Progenitor cell of endocrine pancreas (in vitro differentiated cells): Measurements from ENCODE around the gene GTF2H2C. TPM values are rescaled to one million over a fixed set of nuclear protein-coding genes. Genes with fewer than 3 reads are reported as not detected.

Experiments used
- DNase-seq: peaks from one replicate; pipeline ENCODE4 v3.0.0; 2021; ENCODE audit warnings: low spot score; ENCODE audit not compliant: unreplicated experiment
- H3K27ac Mint-ChIP-seq: 2 replicates; pipeline ENCODE4 v1.8.0; 2021; ENCODE audit warnings: mild to moderate bottlenecking, moderate library complexity, mixed read lengths
- H3K27me3 Mint-ChIP-seq: 2 replicates; pipeline ENCODE4 v1.8.0; 2021; ENCODE audit warnings: mixed read lengths
- H3K36me3 Mint-ChIP-seq: 2 replicates; pipeline ENCODE4 v1.8.0; 2022; ENCODE audit warnings: mixed read lengths; ENCODE audit not compliant: insufficient read depth
- H3K4me1 Mint-ChIP-seq: 2 replicates; pipeline ENCODE4 v1.8.0; 2021; ENCODE audit warnings: low read depth, mixed read lengths
- H3K4me3 Mint-ChIP-seq: 2 replicates; pipeline ENCODE4 v1.8.0; 2021; ENCODE audit warnings: low read depth, mild to moderate bottlenecking, moderate library complexity, mixed read lengths
- H3K9me3 Mint-ChIP-seq: 2 replicates; pipeline ENCODE4 v1.8.0; 2021; ENCODE audit warnings: low read depth, mixed read lengths
- total RNA-seq: library from RNA; stranded (reverse); gene quantifications from 2 replicates; pipeline ENCODE4 v1.2.1, GENCODE V29; 2021
- TF ChIP-seq, protein P1 (sequence below): fragments of 200-600 bp; sonication (generic); IDR thresholded peaks from one replicate; pipeline ENCODE4 v1.5.0; 2021; ENCODE audit warnings: antibody characterized with exemption, mild to moderate bottlenecking; ENCODE audit not compliant: unreplicated experiment

Gene GTF2H2C
- total RNA-seq, 1 donor from 2014 or later, result 64.1 TPM

DNA sequence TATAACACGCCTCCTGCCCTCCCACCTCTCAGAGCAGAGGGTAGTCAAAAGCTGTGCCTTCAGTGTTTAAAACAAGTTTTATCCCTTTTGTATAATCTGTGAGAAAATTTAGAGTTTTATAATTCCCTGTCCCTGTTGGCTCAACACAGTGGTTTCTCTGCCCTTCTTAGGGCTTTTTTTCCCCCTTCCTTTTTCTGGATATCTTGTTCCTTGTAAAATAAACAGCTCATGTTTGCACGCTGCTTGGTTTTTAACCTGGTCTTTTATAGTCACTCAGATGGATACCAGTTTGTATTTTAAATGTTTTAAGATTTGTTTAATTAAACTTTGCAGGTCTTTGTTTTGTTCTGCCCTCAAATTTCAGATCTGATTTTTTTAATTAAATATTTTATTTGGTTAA, 40.7 kb upstream of the GTF2H2C start:
- TF ChIP-seq, protein P1, sequence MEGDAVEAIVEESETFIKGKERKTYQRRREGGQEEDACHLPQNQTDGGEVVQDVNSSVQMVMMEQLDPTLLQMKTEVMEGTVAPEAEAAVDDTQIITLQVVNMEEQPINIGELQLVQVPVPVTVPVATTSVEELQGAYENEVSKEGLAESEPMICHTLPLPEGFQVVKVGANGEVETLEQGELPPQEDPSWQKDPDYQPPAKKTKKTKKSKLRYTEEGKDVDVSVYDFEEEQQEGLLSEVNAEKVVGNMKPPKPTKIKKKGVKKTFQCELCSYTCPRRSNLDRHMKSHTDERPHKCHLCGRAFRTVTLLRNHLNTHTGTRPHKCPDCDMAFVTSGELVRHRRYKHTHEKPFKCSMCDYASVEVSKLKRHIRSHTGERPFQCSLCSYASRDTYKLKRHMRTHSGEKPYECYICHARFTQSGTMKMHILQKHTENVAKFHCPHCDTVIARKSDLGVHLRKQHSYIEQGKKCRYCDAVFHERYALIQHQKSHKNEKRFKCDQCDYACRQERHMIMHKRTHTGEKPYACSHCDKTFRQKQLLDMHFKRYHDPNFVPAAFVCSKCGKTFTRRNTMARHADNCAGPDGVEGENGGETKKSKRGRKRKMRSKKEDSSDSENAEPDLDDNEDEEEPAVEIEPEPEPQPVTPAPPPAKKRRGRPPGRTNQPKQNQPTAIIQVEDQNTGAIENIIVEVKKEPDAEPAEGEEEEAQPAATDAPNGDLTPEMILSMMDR, result no peak
- Mint-ChIP-seq H3K27ac (peak overlapping the region; percentile 95), H3K9me3 (no peaks in the 10 kb centered on the region), H3K4me3 (peak overlapping the region; percentile 30), H3K4me1 (peaks cover 39% of the 10 kb centered on the region), H3K36me3 (peaks cover 16% of the 10 kb centered on the region), H3K27me3 (no peaks in the 10 kb centered on the region)
- DNase-seq, result no peak

DNA sequence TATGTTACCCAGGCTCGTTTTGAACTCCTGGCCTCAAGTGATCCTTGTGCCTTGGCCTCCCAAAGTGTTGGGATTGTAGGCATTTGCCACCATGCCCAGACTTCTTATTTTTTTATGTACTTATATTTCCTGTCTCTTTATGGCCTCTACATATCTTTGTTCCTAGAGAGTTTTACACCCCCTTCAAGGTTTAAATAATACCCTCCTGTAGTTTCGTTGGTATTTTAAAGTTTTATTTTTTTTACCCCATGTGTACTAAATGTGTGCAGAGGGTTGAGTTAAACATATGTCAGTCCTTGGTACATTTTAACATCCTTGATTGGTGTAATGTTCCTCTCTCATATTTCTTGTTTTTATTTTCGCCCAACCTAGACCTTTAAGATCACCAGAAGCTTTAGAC, 38.0 kb upstream of the GTF2H2C start:
- Mint-ChIP-seq H3K4me3 (no peak overlapping the region), H3K36me3 (peaks cover 23% of the 10 kb centered on the region), H3K27ac (peak overlapping the region; percentile 38), H3K9me3 (no peaks in the 10 kb centered on the region), H3K4me1 (peaks cover 40% of the 10 kb centered on the region), H3K27me3 (no peaks in the 10 kb centered on the region)
- no peak for DNase-seq
- TF ChIP-seq, protein P1, result no peak

DNA sequence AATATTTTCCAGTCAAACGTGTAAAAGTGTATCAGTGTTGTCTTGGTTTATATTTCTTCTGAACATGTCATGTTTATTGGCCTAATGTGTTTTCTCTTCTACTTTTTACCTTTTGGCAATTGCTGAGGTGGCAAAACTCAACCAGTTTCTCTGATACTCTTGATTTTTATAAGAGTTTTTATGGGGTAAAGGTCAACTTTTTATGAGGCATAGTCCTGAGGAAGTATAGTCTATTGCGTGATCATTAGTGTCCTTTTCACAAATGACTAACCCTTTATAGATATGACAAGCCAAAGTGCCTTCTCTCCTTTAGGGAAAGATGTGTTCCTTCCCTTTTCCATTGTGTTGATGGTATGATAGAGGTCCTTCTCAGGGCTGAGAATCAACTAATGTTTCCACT, 34.5 kb upstream of the GTF2H2C start:
- no peak overlapping the region for H3K4me3 Mint-ChIP-seq
- TF ChIP-seq, protein P1, result no peak
- H3K27ac Mint-ChIP-seq, result no peak overlapping the region
- H3K9me3 Mint-ChIP-seq, result no peaks in the 10 kb centered on the region
- peaks cover 28% of the 10 kb centered on the region for H3K36me3 Mint-ChIP-seq
- H3K4me1 Mint-ChIP-seq, result peaks cover 30% of the 10 kb centered on the region
- DNase-seq, result no peak
- H3K27me3 Mint-ChIP-seq, result no peaks in the 10 kb centered on the region

DNA sequence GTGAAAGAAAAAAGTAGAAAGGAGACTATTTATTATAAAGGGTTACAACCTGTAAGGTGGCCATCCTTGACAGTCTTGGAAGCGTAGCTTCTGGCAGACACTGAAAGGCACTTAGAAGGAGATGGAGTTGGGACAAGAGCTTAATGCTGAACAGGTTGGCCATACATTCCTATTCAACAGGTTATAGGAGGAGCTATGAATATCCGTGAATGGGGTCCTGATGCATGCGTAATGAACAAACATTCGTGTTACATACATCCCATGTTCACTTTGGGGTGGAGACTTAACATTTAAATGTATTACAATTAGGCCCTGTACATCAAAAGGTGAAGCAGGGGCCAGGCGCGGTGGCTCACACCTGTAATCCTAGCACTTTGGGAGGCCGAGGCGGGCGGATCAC, 33.3 kb upstream of the GTF2H2C start:
- Mint-ChIP-seq H3K4me1 (peaks cover 36% of the 10 kb centered on the region), H3K36me3 (peaks cover 24% of the 10 kb centered on the region), H3K27ac (peak overlapping the region; percentile 26), H3K9me3 (no peaks in the 10 kb centered on the region), H3K4me3 (no peak overlapping the region), H3K27me3 (no peaks in the 10 kb centered on the region)
- no peak for DNase-seq
- TF ChIP-seq, protein P1, result no peak

DNA sequence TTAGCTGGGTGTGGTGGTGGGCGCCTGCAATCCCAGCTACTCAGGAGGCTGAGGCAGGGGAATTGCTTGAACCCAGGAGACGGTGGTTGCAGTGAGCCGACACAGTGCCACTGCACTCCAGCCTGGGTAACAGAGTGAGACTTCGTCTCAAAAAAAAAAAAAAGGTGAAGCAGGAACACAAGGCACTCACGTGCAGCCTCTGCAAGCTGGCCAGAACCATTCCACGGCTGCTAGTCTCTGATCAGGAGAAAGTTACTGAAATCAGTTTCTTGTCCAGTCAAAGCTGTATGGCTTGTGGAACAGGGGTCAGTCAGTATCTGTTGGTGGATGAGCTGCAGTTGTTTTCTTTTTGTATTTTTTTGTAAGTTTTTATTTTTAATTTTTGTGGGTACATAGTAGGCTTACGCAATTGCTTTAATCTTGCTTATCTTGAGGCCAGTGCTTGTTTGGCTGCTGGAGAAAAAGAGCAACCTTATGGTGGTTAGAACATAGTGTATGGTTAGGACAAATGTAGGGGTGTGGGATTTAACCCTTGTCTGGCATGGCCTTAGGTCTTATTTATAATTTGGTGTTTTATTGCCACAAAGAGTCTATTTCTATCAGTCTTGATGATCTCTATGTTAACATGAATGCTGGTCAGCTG, 32.7 kb upstream of the GTF2H2C start:
- Mint-ChIP-seq H3K27me3 (no peaks in the 10 kb centered on the region), H3K36me3 (peaks cover 19% of the 10 kb centered on the region), H3K9me3 (no peaks in the 10 kb centered on the region), H3K4me3 (no peak overlapping the region), H3K4me1 (peaks cover 34% of the 10 kb centered on the region), H3K27ac (peak overlapping the region; percentile 69)
- TF ChIP-seq, protein P1, result no peak
- DNase-seq, result no peak
